SU-DHL-6 (cell line): ENCODE results near the gene ZNF350.

ENCODE experiments used
- H2AFZ ChIP-seq: fragments of 200-600 bp; sonication (generic); 2 replicates; pipeline ENCODE4 v1.6.1; 2014; ENCODE audit warnings: low read depth, mild to moderate bottlenecking, moderate library complexity, mixed read lengths, antibody characterized with exemption, low read length; ENCODE audit not compliant: severe bottlenecking
- H3F3A ChIP-seq: fragments of 200-600 bp; shearing (Covaris generic); 2 replicates; pipeline ENCODE4 v1.6.0; 2016; ENCODE audit warnings: antibody characterized with exemption, mild to moderate bottlenecking; ENCODE audit not compliant: insufficient read depth
- H3K27ac ChIP-seq: fragments of 200-600 bp; sonication (generic); 2 replicates; pipeline ENCODE4 v1.5.1; 2016; ENCODE audit warnings: low read depth, mild to moderate bottlenecking, low read length, moderate library complexity, mixed read lengths
- H3K27me3 ChIP-seq: fragments of 200-600 bp; sonication (generic), shearing (Covaris generic); 2 replicates; pipeline ENCODE4 v1.6.0; 2014; ENCODE audit warnings: mild to moderate bottlenecking, low read length
- H3K36me3 ChIP-seq: fragments of 200-600 bp; sonication (generic); 2 replicates; pipeline ENCODE4 v1.6.1; 2014; ENCODE audit warnings: mild to moderate bottlenecking, low read length, mixed read lengths
- H3K4me2 ChIP-seq: fragments of 300-600, 200-600 bp; shearing (Covaris generic), sonication (generic); 2 replicates; pipeline ENCODE4 v1.6.0; 2014; ENCODE audit warnings: low read length, low read depth, mild to moderate bottlenecking; ENCODE audit not compliant: poor library complexity, severe bottlenecking
- H3K4me3 ChIP-seq: fragments of 200-600 bp; sonication (generic); 2 replicates; pipeline ENCODE4 v1.5.1; 2014; ENCODE audit warnings: antibody characterized with exemption, low read length, mild to moderate bottlenecking, mixed read lengths; ENCODE audit not compliant: insufficient read depth, poor library complexity, severe bottlenecking
- H3K79me2 ChIP-seq: fragments of 200-600 bp; sonication (generic); 2 replicates; pipeline ENCODE4 v1.6.1; 2014; ENCODE audit warnings: mild to moderate bottlenecking, low read length, moderate library complexity; ENCODE audit not compliant: insufficient read depth
- H3K9ac ChIP-seq: fragments of 200-600 bp; sonication (generic); 2 replicates; pipeline ENCODE4 v1.7.0; 2014; ENCODE audit warnings: mild to moderate bottlenecking, low read length
- H3K9me2 ChIP-seq: fragments of 200-600 bp; sonication (generic); replicated peaks from 2 replicates; pipeline ENCODE4 v1.6.1; 2014; ENCODE audit warnings: low read length; ENCODE audit not compliant: insufficient read depth
- H3K9me3 ChIP-seq: fragments of 200-600 bp; sonication (generic); 2 replicates; pipeline ENCODE4 v1.6.1; 2014; ENCODE audit warnings: low read length, mixed read lengths; ENCODE audit not compliant: insufficient read depth
- H4K20me1 ChIP-seq: fragments of 200-600 bp; sonication (generic); 2 replicates; pipeline ENCODE4 v1.6.1; 2014; ENCODE audit warnings: low read depth, mild to moderate bottlenecking, antibody characterized with exemption, low read length, moderate library complexity, mixed read lengths
- EZH2phosphoT487 ChIP-seq: fragments of 200-600 bp; sonication (generic), shearing (Covaris generic); conservative IDR thresholded peaks from 2 replicates; pipeline ENCODE4 v1.6.1; 2018; ENCODE audit warnings: mild to moderate bottlenecking, antibody characterized with exemption, low read length, moderate library complexity, mixed read lengths
- TF ChIP-seq, protein P1 (sequence below): fragments of 200-600 bp; sonication (generic); IDR thresholded peaks from one replicate; pipeline ENCODE4 v1.5.1; 2017; ENCODE audit warnings: antibody characterized with exemption, mild to moderate bottlenecking, low read length, moderate library complexity; ENCODE audit not compliant: insufficient read depth, poor library complexity, severe bottlenecking

The ZNF350 gene

DNA sequence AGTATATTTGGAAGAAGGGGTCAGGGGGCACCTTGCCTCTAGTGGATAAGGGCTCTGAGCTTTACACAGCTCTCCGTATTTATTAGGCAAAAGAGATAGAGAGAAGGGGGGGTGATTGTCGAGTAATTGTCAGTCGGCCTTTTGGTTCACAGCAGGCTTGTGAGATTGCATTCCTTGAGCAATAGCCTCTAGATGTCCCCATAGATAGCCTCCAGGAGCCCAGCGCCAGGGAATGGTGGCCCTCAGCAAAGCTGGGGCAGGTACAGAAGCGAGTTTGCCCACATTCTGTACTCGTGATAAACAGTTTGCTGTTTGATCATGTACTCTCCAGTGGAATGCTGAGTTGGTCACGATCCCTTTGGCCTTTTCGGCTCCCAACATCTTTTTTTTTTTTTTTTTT lies 54.7 kb downstream of the ZNF350 start:
- Histone ChIP-seq H3K9me2 (no peaks in the 10 kb centered on the region), H4K20me1 (no peaks in the 10 kb centered on the region), H3K27me3 (no peaks in the 10 kb centered on the region), H2AFZ (no peak overlapping the region), H3K9ac (no peak overlapping the region), H3F3A (no peaks in the 10 kb centered on the region), H3K27ac (no peak overlapping the region), H3K9me3 (peaks cover 4% of the 10 kb centered on the region; the same call in 1 of the 2 replicates), H3K79me2 (no peaks in the 10 kb centered on the region), H3K36me3 (no peaks in the 10 kb centered on the region), H3K4me2 (no peak overlapping the region), H3K4me3 (no peak overlapping the region)
- TF ChIP-seq EZH2phosphoT487: no peak
- TF ChIP-seq, protein P1, sequence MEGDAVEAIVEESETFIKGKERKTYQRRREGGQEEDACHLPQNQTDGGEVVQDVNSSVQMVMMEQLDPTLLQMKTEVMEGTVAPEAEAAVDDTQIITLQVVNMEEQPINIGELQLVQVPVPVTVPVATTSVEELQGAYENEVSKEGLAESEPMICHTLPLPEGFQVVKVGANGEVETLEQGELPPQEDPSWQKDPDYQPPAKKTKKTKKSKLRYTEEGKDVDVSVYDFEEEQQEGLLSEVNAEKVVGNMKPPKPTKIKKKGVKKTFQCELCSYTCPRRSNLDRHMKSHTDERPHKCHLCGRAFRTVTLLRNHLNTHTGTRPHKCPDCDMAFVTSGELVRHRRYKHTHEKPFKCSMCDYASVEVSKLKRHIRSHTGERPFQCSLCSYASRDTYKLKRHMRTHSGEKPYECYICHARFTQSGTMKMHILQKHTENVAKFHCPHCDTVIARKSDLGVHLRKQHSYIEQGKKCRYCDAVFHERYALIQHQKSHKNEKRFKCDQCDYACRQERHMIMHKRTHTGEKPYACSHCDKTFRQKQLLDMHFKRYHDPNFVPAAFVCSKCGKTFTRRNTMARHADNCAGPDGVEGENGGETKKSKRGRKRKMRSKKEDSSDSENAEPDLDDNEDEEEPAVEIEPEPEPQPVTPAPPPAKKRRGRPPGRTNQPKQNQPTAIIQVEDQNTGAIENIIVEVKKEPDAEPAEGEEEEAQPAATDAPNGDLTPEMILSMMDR: no peak

DNA sequence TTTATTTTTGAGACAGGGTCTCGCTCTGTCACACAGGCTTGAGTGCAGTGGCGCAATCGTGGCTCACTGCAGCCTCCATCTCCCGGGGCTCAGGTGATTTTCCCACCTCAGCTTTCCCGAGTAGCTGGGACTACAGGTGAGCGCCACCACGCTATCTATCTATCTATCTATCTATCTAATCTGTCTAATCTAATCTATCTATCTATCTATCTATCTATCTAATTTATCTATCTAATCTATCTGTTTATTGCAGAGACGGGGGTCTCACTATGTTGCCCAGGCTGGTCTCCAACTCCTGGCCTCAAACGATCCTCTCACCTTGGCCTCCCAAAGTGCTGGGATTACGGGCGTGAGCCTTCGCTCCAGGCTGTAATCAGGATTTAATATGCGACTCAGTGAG lies 58.8 kb downstream of the ZNF350 start:
- peak overlapping the region; percentile 45 for H3K4me3 ChIP-seq
- TF ChIP-seq, protein P1: no peak
- TF ChIP-seq EZH2phosphoT487: no peak
- no peak overlapping the region for H2AFZ ChIP-seq
- no peak overlapping the region for H3K27ac ChIP-seq
- no peaks in the 10 kb centered on the region for H3K79me2 ChIP-seq
- no peaks in the 10 kb centered on the region for H3K9me2 ChIP-seq
- H4K20me1 ChIP-seq: no peaks in the 10 kb centered on the region
- no peaks in the 10 kb centered on the region for H3F3A ChIP-seq
- no peaks in the 10 kb centered on the region for H3K36me3 ChIP-seq
- peak overlapping the region; percentile 46 for H3K9ac ChIP-seq
- H3K9me3 ChIP-seq: peaks cover 22% of the 10 kb centered on the region
- H3K27me3 ChIP-seq: no peaks in the 10 kb centered on the region
- H3K4me2 ChIP-seq: peak overlapping the region; percentile 25

DNA sequence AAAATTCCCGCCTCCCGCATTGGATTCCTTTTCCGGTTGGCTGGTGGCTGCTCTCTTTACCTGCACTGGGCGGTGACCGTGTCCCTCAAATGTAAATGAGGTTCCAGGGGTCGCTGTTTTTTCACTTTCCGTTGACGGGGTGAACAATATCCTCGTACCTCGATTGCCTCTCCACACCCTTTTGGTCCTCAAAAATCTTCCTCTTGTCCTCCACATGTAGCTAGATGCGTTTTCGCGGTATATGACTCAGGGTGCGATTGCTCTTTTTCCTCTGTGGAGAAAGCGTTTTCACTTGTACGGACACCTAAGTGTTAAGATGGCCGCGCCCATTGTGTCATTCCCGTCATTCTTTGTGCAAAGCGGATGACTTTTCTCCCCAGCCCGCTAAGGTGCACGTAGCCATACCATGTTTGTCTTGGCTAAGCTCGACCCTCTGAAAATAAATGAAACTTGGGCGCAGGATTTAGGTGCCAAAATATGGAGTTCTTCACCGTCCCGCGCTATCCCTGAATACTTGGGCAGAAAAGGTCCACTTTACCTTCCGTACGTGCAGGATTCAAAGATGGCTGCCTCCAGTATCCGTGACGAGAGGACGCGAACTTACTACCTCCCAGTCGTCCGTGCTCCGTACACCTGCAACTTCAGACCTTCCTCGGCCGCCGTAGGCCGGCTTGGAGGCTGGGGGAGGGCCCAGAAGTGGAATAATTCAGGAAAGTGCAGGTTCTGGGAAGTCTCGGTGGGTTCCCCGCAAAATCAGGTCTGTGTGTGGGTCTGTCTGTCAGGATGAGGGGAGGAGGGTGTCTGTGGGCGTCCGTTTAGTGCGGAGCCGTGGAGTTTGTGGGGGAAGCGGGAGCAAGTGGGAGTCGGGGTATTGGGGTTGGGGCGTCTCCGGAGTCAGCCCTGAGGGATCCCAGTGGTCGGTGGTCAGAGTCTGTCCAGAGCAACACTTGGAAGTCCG lies 59.6 kb downstream of the ZNF350 start, which contains the start of gene ZNF613:
TSS of gene ZNF613 (plus strand) at position 689 of the 958 bp plus-strand sequence. CDS start 8,749 bp downstream, outside the sequence.
- Histone ChIP-seq H3K27ac (no peak within 1 kb of the TSS), H2AFZ (peak within 1 kb of the TSS; percentile 9), H3F3A (no peaks in the 10 kb centered on the region), H3K4me3 (peak within 1 kb of the TSS; percentile 45), H3K9ac (peak within 1 kb of the TSS; percentile 46), H3K4me2 (peak within 1 kb of the TSS; percentile 25), H3K27me3 (no peaks in the 10 kb centered on the region), H3K9me3 (peaks cover 30% of the 10 kb centered on the region), H3K36me3 (no peaks in the 10 kb centered on the region), H3K79me2 (no peaks in the 10 kb centered on the region), H4K20me1 (no peaks in the 10 kb centered on the region), H3K9me2 (no peaks in the 10 kb centered on the region)
- TF ChIP-seq, protein P1: no peak
- TF ChIP-seq EZH2phosphoT487: no peak
